K562 (cell line): ENCODE data around the gene CST2. TPM values are rescaled to one million over a fixed set of nuclear protein-coding genes. Genes with fewer than 3 reads are reported as not detected.

ENCODE experiments used
- ARID2 ChIP-seq: fragments of 450-650 bp; IDR thresholded peaks from 2 replicates; pipeline ENCODE4 v1.6.1; 2017; ENCODE audit warnings: antibody characterized with exemption, mild to moderate bottlenecking
- DPF2 ChIP-seq: fragments of 450-650 bp; IDR thresholded peaks from 2 replicates; pipeline ENCODE4 v1.6.1; 2016
- RBM22 ChIP-seq: fragments of 200-400 bp; formaldehyde crosslinking; IDR thresholded peaks from 2 replicates; pipeline ENCODE4 v1.6.1; 2018; ENCODE audit warnings: low read length, low read depth; ENCODE audit not compliant: poor library complexity, severe bottlenecking
- RBM34 ChIP-seq: fragments of 200-400 bp; formaldehyde crosslinking; IDR thresholded peaks from 2 replicates; pipeline ENCODE4 v1.6.1; 2018; ENCODE audit warnings: low read length, borderline replicate concordance; ENCODE audit not compliant: insufficient read depth
- TBL1XR1 ChIP-seq, 2 experiments: IDR thresholded peaks; 2 replicates each; pipeline ENCODE4 v1.6.1; 2012; ENCODE audit warnings: improper control_type of control experiment in 2 of 2, low read length in 2 of 2, mild to moderate bottlenecking in 1 of 2
- YBX1 ChIP-seq: fragments of 450-650 bp; IDR thresholded peaks from 2 replicates; pipeline ENCODE4 v1.7.1; 2016; ENCODE audit warnings: mild to moderate bottlenecking
- polyA plus RNA-seq, 8 experiments: library from polyadenylated mRNA; depleted of rRNA in 4 of 8; stranded (reverse) in 5 of 8; unstranded in 3 of 8; fragments of >200 nt; fragmentation: Nextera tagmentation in 2 of 8; fragmentation: Illumina TruSeq in 1 of 8; extraction: Ambion mirVana in 2 of 8; extraction: Trizol in 1 of 8; gene quantifications; 2 replicates each; pipeline versions ENCODE4 v1.2.1 to v1.2.3, GENCODE V29; 2011 to 2014; ENCODE audit warnings: inconsistent platforms in 1 of 8, missing spikeins in 1 of 8
- total RNA-seq, 7 experiments: library from RNA; depleted of rRNA in 6 of 7; stranded (reverse); fragments of >200 nt in 6 of 7; fragmentation: Illumina TruSeq in 2 of 7; extraction: Trizol in 2 of 7; gene quantifications; 2 replicates each; pipeline versions ENCODE4 v1.2.1 to v1.2.3, GENCODE V29; 2011 to 2021; ENCODE audit warnings: low replicate concordance in 1 of 7
- TF ChIP-seq, protein P1 (sequence below): fragments of 450-650 bp; IDR thresholded peaks from 2 replicates; pipeline ENCODE4 v1.6.1; 2016; ENCODE audit warnings: low read depth, mild to moderate bottlenecking, moderate library complexity
- TF ChIP-seq, protein P2 (sequence below): fragments of 450-650 bp; IDR thresholded peaks from 2 replicates; pipeline ENCODE4 v1.6.1; 2014; ENCODE audit warnings: low read depth, mild to moderate bottlenecking, moderate library complexity, borderline replicate concordance
- TF ChIP-seq, protein P3 (sequence below): fragments of 450-650 bp; IDR thresholded peaks from 2 replicates; pipeline ENCODE4 v1.6.1; 2016; ENCODE audit warnings: mild to moderate bottlenecking, moderate library complexity
- TF ChIP-seq, protein P4 (sequence below): fragments of 450-650 bp; formaldehyde crosslinking; IDR thresholded peaks from 2 replicates; pipeline ENCODE4 v1.4.0; 2020; ENCODE audit warnings: mild to moderate bottlenecking, moderate library complexity

Gene CST2
- total and polyA plus RNA-seq, 9 of the 15 experiments (the other 6 are each of a cell fraction or from before 2014, with no cell fraction given), result not detected

DNA sequence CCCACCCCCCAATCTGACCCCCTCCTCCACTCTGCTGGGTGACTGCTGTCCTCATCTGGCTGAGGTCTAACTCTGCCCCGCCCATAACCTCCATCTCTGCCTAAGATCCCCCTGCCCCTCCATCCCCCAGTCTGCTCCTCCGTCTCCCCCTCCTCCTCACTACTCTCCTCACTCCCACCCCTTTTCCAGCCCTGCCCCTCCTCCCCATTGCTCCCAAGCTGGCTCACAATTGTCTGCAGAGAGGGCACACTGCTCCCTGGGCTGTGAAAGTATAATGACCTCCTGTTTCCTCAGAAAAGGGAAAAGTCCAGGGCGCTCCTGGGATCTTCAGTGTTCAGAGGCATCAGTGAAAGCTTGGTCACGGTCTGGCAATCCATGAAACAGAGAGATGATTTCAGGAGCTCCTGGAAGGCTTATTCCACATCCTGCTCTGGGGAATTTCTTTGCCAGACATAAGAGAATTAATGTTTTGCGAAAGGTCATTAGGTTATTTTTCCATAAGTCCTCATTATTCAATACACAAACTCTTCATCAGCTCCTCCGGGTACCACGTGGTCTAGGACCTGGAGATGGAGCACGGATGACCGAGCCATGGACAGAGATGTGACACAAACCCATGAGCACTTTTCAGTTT lies 31.6 kb upstream of the CST2 start (continued):
- TF ChIP-seq TBL1XR1 (IDR thresholded peaks at IDR 0.05; ENCODE audit: low read length in 2 of 2) (no peak), ARID2 (no peak), RBM34 (no peak), DPF2 (no peak), RBM22 (no peak), YBX1 (no peak)
- TF ChIP-seq, protein P1, sequence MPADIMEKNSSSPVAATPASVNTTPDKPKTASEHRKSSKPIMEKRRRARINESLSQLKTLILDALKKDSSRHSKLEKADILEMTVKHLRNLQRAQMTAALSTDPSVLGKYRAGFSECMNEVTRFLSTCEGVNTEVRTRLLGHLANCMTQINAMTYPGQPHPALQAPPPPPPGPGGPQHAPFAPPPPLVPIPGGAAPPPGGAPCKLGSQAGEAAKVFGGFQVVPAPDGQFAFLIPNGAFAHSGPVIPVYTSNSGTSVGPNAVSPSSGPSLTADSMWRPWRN, result no peak
- TF ChIP-seq, protein P2, sequence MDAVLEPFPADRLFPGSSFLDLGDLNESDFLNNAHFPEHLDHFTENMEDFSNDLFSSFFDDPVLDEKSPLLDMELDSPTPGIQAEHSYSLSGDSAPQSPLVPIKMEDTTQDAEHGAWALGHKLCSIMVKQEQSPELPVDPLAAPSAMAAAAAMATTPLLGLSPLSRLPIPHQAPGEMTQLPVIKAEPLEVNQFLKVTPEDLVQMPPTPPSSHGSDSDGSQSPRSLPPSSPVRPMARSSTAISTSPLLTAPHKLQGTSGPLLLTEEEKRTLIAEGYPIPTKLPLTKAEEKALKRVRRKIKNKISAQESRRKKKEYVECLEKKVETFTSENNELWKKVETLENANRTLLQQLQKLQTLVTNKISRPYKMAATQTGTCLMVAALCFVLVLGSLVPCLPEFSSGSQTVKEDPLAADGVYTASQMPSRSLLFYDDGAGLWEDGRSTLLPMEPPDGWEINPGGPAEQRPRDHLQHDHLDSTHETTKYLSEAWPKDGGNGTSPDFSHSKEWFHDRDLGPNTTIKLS, result no peak
- TF ChIP-seq, protein P3, sequence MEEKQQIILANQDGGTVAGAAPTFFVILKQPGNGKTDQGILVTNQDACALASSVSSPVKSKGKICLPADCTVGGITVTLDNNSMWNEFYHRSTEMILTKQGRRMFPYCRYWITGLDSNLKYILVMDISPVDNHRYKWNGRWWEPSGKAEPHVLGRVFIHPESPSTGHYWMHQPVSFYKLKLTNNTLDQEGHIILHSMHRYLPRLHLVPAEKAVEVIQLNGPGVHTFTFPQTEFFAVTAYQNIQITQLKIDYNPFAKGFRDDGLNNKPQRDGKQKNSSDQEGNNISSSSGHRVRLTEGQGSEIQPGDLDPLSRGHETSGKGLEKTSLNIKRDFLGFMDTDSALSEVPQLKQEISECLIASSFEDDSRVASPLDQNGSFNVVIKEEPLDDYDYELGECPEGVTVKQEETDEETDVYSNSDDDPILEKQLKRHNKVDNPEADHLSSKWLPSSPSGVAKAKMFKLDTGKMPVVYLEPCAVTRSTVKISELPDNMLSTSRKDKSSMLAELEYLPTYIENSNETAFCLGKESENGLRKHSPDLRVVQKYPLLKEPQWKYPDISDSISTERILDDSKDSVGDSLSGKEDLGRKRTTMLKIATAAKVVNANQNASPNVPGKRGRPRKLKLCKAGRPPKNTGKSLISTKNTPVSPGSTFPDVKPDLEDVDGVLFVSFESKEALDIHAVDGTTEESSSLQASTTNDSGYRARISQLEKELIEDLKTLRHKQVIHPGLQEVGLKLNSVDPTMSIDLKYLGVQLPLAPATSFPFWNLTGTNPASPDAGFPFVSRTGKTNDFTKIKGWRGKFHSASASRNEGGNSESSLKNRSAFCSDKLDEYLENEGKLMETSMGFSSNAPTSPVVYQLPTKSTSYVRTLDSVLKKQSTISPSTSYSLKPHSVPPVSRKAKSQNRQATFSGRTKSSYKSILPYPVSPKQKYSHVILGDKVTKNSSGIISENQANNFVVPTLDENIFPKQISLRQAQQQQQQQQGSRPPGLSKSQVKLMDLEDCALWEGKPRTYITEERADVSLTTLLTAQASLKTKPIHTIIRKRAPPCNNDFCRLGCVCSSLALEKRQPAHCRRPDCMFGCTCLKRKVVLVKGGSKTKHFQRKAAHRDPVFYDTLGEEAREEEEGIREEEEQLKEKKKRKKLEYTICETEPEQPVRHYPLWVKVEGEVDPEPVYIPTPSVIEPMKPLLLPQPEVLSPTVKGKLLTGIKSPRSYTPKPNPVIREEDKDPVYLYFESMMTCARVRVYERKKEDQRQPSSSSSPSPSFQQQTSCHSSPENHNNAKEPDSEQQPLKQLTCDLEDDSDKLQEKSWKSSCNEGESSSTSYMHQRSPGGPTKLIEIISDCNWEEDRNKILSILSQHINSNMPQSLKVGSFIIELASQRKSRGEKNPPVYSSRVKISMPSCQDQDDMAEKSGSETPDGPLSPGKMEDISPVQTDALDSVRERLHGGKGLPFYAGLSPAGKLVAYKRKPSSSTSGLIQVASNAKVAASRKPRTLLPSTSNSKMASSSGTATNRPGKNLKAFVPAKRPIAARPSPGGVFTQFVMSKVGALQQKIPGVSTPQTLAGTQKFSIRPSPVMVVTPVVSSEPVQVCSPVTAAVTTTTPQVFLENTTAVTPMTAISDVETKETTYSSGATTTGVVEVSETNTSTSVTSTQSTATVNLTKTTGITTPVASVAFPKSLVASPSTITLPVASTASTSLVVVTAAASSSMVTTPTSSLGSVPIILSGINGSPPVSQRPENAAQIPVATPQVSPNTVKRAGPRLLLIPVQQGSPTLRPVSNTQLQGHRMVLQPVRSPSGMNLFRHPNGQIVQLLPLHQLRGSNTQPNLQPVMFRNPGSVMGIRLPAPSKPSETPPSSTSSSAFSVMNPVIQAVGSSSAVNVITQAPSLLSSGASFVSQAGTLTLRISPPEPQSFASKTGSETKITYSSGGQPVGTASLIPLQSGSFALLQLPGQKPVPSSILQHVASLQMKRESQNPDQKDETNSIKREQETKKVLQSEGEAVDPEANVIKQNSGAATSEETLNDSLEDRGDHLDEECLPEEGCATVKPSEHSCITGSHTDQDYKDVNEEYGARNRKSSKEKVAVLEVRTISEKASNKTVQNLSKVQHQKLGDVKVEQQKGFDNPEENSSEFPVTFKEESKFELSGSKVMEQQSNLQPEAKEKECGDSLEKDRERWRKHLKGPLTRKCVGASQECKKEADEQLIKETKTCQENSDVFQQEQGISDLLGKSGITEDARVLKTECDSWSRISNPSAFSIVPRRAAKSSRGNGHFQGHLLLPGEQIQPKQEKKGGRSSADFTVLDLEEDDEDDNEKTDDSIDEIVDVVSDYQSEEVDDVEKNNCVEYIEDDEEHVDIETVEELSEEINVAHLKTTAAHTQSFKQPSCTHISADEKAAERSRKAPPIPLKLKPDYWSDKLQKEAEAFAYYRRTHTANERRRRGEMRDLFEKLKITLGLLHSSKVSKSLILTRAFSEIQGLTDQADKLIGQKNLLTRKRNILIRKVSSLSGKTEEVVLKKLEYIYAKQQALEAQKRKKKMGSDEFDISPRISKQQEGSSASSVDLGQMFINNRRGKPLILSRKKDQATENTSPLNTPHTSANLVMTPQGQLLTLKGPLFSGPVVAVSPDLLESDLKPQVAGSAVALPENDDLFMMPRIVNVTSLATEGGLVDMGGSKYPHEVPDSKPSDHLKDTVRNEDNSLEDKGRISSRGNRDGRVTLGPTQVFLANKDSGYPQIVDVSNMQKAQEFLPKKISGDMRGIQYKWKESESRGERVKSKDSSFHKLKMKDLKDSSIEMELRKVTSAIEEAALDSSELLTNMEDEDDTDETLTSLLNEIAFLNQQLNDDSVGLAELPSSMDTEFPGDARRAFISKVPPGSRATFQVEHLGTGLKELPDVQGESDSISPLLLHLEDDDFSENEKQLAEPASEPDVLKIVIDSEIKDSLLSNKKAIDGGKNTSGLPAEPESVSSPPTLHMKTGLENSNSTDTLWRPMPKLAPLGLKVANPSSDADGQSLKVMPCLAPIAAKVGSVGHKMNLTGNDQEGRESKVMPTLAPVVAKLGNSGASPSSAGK, result no peak
- TF ChIP-seq, protein P4, sequence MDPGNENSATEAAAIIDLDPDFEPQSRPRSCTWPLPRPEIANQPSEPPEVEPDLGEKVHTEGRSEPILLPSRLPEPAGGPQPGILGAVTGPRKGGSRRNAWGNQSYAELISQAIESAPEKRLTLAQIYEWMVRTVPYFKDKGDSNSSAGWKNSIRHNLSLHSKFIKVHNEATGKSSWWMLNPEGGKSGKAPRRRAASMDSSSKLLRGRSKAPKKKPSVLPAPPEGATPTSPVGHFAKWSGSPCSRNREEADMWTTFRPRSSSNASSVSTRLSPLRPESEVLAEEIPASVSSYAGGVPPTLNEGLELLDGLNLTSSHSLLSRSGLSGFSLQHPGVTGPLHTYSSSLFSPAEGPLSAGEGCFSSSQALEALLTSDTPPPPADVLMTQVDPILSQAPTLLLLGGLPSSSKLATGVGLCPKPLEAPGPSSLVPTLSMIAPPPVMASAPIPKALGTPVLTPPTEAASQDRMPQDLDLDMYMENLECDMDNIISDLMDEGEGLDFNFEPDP (CRISPR knock-in tag), result no peak
